HL-60 (cell line): ENCODE results near the gene NBL1.

Experiments
- CTCF ChIP-seq: IDR thresholded peaks from one replicate; pipeline ENCODE4 v1.5.1; 2011; ENCODE audit warnings: low read length, control low read depth, inconsistent platforms; ENCODE audit not compliant: insufficient read depth
- GABPA ChIP-seq: IDR thresholded peaks from 2 replicates; pipeline ENCODE4 v1.6.1; 2012; ENCODE audit warnings: low read depth
- POLR2AphosphoS5 ChIP-seq: IDR thresholded peaks from 2 replicates; pipeline ENCODE4 v1.6.1; 2012; ENCODE audit warnings: low read depth
- SPI1 ChIP-seq: IDR thresholded peaks from 2 replicates; pipeline ENCODE4 v1.6.1; 2012; ENCODE audit warnings: low read depth, mild to moderate bottlenecking, borderline replicate concordance
- TF ChIP-seq, protein P1 (sequence below): IDR thresholded peaks from 2 replicates; pipeline ENCODE4 v1.6.1; 2012; ENCODE audit warnings: low read depth; ENCODE audit not compliant: insufficient replicate concordance

DNA sequence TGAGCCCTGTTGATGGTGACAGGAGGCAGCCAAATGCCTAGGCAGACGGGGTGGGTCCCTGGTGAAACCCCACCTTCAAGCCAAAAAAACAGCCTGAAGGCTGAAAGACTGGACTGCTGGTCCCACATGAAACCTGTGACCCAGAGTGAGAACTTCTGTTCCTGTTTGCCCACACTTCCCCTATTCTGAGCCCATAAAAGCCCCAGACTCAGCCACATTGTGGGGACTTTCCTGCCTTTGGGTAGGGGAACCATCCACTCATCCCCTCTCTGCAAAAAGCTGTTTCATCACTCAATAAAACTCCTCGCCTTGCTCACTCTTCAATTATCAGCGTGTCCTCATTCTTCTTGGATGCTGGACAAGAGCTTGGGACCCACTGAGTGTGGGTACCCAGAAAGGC, 45.7 kb downstream of the NBL1 start:
- TF ChIP-seq CTCF (no peak), POLR2AphosphoS5 (no peak), GABPA (no peak), SPI1 (peak; percentile 33; the same call in 1 of the 2 replicates)
- TF ChIP-seq, protein P1, sequence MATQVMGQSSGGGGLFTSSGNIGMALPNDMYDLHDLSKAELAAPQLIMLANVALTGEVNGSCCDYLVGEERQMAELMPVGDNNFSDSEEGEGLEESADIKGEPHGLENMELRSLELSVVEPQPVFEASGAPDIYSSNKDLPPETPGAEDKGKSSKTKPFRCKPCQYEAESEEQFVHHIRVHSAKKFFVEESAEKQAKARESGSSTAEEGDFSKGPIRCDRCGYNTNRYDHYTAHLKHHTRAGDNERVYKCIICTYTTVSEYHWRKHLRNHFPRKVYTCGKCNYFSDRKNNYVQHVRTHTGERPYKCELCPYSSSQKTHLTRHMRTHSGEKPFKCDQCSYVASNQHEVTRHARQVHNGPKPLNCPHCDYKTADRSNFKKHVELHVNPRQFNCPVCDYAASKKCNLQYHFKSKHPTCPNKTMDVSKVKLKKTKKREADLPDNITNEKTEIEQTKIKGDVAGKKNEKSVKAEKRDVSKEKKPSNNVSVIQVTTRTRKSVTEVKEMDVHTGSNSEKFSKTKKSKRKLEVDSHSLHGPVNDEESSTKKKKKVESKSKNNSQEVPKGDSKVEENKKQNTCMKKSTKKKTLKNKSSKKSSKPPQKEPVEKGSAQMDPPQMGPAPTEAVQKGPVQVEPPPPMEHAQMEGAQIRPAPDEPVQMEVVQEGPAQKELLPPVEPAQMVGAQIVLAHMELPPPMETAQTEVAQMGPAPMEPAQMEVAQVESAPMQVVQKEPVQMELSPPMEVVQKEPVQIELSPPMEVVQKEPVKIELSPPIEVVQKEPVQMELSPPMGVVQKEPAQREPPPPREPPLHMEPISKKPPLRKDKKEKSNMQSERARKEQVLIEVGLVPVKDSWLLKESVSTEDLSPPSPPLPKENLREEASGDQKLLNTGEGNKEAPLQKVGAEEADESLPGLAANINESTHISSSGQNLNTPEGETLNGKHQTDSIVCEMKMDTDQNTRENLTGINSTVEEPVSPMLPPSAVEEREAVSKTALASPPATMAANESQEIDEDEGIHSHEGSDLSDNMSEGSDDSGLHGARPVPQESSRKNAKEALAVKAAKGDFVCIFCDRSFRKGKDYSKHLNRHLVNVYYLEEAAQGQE, result no peak
